Eye (tissue), 1 donor: ENCODE data around the gene SALL2.

Experiments
- DNase-seq: peaks from one replicate; pipeline ENCODE4 v3.0.0-alpha.2; 2015

SALL2 gene

DNA sequence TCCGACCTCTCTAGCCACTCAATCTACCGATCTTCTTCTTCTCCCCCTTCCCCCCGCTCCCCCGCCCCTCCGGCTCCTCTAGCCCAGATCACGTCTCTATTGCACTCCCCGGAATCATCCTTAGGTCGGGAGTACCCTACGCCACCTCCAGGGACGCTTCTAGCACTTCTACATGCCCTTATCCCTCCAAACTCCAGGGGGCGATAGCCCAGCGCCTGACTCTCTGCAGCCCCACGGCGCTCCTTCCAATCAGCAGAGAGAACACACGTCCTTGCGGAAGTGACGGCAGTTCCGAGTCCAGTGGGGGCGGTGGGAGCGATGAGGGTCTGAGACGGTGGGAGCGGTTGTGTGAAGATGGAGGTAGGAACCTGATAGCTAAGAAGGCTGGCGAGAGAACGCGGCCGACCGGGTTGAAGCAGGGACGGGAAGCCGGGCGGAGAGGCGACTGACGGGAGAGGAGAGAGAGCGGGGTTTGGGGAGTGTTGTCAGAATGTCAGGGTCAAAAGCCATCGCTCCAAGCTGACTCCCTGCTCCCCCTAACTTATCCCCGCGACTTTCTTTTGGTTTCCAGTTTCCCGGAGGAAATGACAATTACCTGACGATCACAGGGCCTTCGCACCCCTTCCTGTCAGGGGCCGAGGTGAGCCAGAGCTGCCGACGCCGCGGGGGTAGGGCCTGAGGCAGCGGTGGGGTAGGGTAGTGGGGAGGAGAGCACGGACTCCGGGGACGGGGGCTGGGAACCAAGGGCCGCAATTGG is 49.0 kb downstream of the SALL2 start, which contains the start of the genes RAB2B and TOX4:
TSS of gene RAB2B (minus strand) at position 35 of the 757 bp plus-strand sequence. CDS start 87 bp downstream, outside the sequence.
TSS of gene TOX4 (plus strand) at position 271 of the 757 bp plus-strand sequence. CDS start at position 355, 84 bp downstream.
- DNase-seq, result peak; percentile 100

DNA sequence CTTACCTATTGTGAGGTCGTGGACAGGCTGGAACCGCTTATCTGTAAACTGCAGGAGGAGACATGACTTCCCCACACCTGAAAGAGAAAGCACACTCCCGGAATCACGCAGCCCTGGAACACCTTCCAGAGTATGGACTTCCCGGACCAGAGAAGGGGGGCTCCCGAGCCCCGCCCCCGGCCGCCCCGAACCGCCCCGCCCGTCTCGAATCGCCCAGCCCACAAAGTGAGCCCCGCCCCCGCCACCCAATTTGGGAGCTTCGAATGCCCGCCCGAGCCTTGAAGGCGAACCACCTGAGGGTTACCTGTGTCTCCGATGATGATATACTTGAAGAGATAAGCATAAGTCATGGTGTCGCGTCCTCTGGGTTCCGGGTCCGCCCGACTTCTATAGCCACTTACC is 49.6 kb downstream of the SALL2 start:
- DNase-seq, result no peak

DNA sequence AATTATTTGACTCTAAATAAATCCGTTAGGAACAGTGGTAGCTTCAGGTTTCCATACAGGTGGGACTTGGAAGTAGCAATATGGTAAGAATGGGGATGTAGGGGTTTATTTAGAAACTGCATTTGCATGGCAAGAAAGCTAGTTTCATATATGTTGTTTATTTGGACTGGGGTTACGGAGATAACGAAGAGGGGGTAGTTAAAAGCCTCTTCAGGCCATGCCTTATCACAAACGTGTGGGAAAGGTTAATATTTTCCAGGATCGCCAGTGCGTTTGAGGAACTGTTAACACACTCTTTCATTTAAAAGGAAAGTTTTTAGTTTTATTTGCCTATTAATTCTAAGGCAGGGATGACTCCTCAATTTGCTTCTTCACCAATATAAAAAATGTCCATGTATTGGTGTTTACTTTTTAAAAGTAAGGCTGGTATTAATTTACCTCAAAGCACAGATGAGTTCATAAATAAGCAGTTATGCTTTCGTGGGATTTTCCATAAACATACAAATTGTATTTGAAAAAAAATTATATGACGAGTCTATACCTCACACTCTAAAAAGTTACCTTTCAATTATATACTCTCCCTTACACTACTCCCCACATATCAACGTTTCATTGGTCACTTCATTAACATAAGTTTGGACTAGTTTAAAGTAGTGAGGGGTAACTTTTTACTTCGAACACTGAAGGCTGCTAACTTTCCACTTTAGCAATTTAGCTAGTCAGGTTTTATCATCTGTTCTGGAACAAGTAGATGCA is 50.2 kb downstream of the SALL2 start:
- no peak for DNase-seq
